ENCODE measurements around the gene ZNF469. TPM values are rescaled to one million over a fixed set of nuclear protein-coding genes. Genes with fewer than 3 reads are reported as not detected.
"Not testable (repeated sequence)": the region's sequence is repeated elsewhere in the genome, so short reads cannot be mapped to it uniquely, and the experiment has no call there.

The ZNF469 gene
- total RNA-seq, 1 experiment from 2014 or later: 3.2 TPM

DNA sequence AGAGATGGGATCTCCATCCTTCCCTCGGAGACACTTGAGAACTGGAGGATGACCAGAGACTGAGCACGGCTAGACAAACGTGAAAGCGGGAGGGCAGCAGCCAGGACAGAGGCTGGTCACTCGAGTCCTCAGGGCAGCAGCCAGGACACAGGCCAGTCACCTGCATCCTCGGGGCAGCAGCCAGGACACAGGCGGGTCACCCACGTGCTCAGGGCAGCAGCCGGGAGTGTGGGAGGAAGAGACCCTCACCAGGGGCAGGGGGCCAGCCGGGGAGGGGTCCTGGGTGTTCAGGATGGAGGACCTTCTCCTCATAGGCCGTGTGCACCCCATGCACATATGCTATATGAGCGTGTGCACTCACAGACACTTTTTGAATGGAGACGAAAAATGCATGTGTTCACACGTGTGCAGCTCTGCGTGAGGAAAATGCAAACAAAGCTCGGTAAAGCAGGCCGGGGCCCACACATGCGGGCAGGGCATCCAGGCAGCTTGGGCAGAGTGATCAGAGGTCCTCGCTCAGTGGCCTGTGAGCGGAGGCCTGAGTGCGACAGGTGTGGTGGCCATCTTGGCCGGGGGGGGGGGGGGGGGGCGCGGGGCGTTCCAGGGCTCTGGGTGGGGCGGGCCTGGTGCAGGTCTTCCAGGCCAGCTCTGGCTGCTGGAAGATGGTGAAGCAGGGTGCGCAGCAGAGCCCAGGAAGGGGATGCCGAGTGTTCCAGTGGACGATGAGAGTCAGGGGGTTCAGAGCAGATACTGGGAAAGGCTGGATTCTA lies 26.7 kb downstream of the ZNF469 start:
- Mint-ChIP-seq H3K36me3 (no peaks in the 10 kb centered on the region), H3K4me1 (no peaks in the 10 kb centered on the region), H3K9me3 (no peaks in the 10 kb centered on the region), H3K27ac (no peak overlapping the region), H3K4me3 (no peak overlapping the region), H3K27me3 (ENCODE audit: low read depth) (no peaks in the 10 kb centered on the region; the same call in 1 of the 2 replicates)
- TF ChIP-seq ETV6 (CRISPR knock-in tag; IDR thresholded peaks at IDR 0.05) (no peak), RORB (CRISPR knock-in tag; IDR thresholded peaks at IDR 0.05) (no peak), PRRX2 (CRISPR knock-in tag; IDR thresholded peaks at IDR 0.05) (no peak), FOXJ3 (CRISPR knock-in tag; IDR thresholded peaks at IDR 0.05; ENCODE audit: borderline replicate concordance) (no peak), NFE2L1 (CRISPR knock-in tag; IDR thresholded peaks at IDR 0.05) (no peak), ZNF219 (CRISPR knock-in tag; IDR thresholded peaks at IDR 0.05; ENCODE audit: borderline replicate concordance) (no peak), FOXP4 (CRISPR knock-in tag; IDR thresholded peaks at IDR 0.05) (no peak), ESRRA (CRISPR knock-in tag; IDR thresholded peaks at IDR 0.05; ENCODE audit: borderline replicate concordance) (no peak), ATF3 (CRISPR knock-in tag; conservative IDR thresholded peaks at IDR 0.05) (no peak), TCF7 (CRISPR knock-in tag; IDR thresholded peaks at IDR 0.05; ENCODE audit: low read depth) (no peak), JUN (CRISPR knock-in tag; IDR thresholded peaks at IDR 0.05) (no peak), GABPB1 (CRISPR knock-in tag; IDR thresholded peaks at IDR 0.05) (no peak)
- TF ChIP-seq, protein P1, sequence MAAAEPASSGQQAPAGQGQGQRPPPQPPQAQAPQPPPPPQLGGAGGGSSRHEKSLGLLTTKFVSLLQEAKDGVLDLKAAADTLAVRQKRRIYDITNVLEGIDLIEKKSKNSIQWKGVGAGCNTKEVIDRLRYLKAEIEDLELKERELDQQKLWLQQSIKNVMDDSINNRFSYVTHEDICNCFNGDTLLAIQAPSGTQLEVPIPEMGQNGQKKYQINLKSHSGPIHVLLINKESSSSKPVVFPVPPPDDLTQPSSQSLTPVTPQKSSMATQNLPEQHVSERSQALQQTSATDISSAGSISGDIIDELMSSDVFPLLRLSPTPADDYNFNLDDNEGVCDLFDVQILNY (CRISPR knock-in tag; IDR thresholded peaks at IDR 0.05): no peak
- DNase-seq (ENCODE audit: low spot score) (no peak), ATAC-seq (no peak)
- ChIA-PET POLR2A (no interaction called here), CTCF (no interaction called here)

DNA sequence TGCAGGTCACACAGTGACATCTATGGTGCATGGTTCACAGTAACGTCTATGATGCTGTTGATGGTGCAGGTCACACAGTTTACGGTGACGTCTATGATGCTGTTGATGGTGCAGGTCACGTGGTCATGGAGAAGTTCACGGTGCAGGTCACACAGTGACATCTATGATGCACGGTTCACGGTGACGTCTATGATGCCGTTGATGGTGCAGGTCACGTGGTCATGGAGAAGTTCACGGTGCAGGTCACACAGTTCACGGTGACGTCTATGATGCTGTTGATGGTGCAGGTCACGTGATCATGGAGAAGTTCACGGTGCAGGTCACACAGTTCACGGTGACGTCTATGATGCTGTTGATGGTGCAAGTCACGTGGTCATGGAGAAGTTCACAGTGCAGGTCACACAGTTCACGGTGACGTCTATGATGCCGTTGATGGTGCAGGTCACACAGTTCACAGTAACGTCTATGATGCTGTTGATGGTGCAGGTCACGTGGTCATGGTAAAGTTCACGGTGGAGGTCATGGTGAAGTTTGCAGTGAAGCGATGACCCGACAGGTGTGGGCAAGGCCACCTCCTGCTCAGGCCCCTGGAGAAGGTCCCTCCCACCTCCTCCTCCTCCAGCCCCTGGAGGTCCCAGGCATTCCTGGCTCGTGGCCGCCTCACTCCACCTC lies 27.7 kb downstream of the ZNF469 start:
- H3K9me3 Mint-ChIP-seq; H3K27me3 Mint-ChIP-seq (ENCODE audit: low read depth); DNase-seq (ENCODE audit: low spot score); H3K36me3 Mint-ChIP-seq; H3K4me1 Mint-ChIP-seq; POLR2A ChIA-PET; H3K4me3 Mint-ChIP-seq; H3K27ac Mint-ChIP-seq; ATAC-seq; CTCF ChIA-PET: not testable (repeated sequence)

DNA sequence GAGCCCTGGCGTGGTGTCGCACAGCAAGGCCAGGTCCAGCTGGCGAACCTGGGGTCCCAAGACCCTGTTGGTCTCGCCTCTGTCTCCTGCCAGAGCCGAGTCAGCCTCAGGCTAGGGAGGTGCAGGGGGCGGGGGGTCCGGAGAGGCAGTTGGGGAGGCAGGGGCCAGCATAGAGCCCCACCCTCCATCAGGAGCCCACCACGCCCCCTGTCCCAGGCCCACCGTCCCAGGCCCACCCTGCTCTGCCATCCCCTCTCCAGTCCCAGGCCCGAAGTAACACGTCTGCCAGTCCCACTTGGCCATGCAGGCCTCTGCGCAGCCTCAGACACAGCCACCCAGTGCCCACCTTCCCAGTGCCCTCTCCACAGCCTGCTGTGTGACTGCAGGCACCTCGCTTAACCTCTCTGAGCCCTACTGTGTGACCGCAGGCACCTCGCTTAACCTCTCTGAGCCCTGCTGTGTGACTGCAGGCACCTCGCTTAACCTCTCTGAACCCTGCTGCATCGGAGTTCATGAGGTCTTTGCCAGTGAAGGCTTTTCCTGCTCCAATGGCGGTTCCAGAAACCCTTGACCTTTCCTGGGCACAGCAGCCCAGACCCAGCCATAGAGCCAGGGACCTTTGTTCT lies 29.3 kb downstream of the ZNF469 start:
- DNase-seq (ENCODE audit: low spot score) (no peak), ATAC-seq (no peak)
- Mint-ChIP-seq H3K4me1 (no peaks in the 10 kb centered on the region), H3K9me3 (no peaks in the 10 kb centered on the region), H3K27ac (no peak overlapping the region), H3K36me3 (no peaks in the 10 kb centered on the region), H3K27me3 (ENCODE audit: low read depth) (no peaks in the 10 kb centered on the region; the same call in 1 of the 2 replicates), H3K4me3 (no peak overlapping the region)
- ChIA-PET POLR2A (no interaction called here), CTCF (no interaction called here)
- TF ChIP-seq ZNF512 (CRISPR knock-in tag; IDR thresholded peaks at IDR 0.05; ENCODE audit: borderline replicate concordance): no peak
- no peak for TF ChIP-seq MYBL2 (CRISPR knock-in tag; IDR thresholded peaks at IDR 0.05)
- TF ChIP-seq SP1 (CRISPR knock-in tag; conservative IDR thresholded peaks at IDR 0.05): no peak
- no peak for TF ChIP-seq GABPB1 (CRISPR knock-in tag; IDR thresholded peaks at IDR 0.05)

Measured in WTC11 (cell line).